Activated naive CD8-positive, alpha-beta T cell treated with anti-CD3 and anti-CD28 coated beads, Interleukin-2, amount 50 U/mL, for 24 hours (primary cell): Measurements from ENCODE around the gene RAB4A.
A peak's percentile ranks its signal among the peaks of the same experiment; 100 is the strongest.

Source experiments
- ATAC-seq: fragments of 150-1000 bp; cut with Tn5 transposase; one replicate; pipeline ENCODE4 v1.10.0; 2021
- DNase-seq: peaks from one replicate; pipeline ENCODE4 v3.0.0; 2021
- H3K27ac Mint-ChIP-seq: one replicate; pipeline ENCODE4 v1.8.0; 2021; ENCODE audit warnings: mild to moderate bottlenecking, mixed read lengths
- H3K27me3 Mint-ChIP-seq: one replicate; pipeline ENCODE4 v1.8.0; 2021; ENCODE audit warnings: mixed read lengths
- H3K36me3 Mint-ChIP-seq: one replicate; pipeline ENCODE4 v1.8.0; 2021; ENCODE audit warnings: low read depth, mixed read lengths
- H3K4me1 Mint-ChIP-seq: one replicate; pipeline ENCODE4 v1.8.0; 2021; ENCODE audit warnings: mixed read lengths
- H3K4me3 Mint-ChIP-seq: one replicate; pipeline ENCODE4 v1.8.0; 2021; ENCODE audit warnings: mild to moderate bottlenecking, moderate library complexity, mixed read lengths
- H3K9me3 Mint-ChIP-seq: one replicate; pipeline ENCODE4 v1.8.0; 2021; ENCODE audit warnings: mixed read lengths

RAB4A gene

GRCh38 chr1:229253151-229253974, 17.5 kb upstream of the RAB4A start:
- no peaks in the 10 kb centered on the region for H3K36me3 Mint-ChIP-seq
- no peaks in the 10 kb centered on the region for H3K9me3 Mint-ChIP-seq
- ATAC-seq (peak; percentile 61), DNase-seq (peak; percentile 21)
- no peaks in the 10 kb centered on the region for H3K27me3 Mint-ChIP-seq
- H3K27ac Mint-ChIP-seq, result peak overlapping the region; percentile 92
- peaks cover 79% of the 10 kb centered on the region for H3K4me1 Mint-ChIP-seq
- peak overlapping the region; percentile 71 for H3K4me3 Mint-ChIP-seq

- Mint-ChIP-seq H3K4me3 (peak overlapping the region; percentile 46), H3K27ac (peak overlapping the region; percentile 72), H3K9me3 (no peaks in the 10 kb centered on the region), H3K36me3 (no peaks in the 10 kb centered on the region), H3K4me1 (peaks cover 70% of the 10 kb centered on the region), H3K27me3 (no peaks in the 10 kb centered on the region)
- DNase-seq (no peak), ATAC-seq (peak; percentile 67)
Measured at GRCh38 chr1:229254910-229255541, 15.9 kb upstream of the RAB4A start.

GRCh38 chr1:229258031-229258756, 12.7 kb upstream of the RAB4A start:
- H3K36me3 Mint-ChIP-seq, result no peaks in the 10 kb centered on the region
- no peak overlapping the region for H3K27ac Mint-ChIP-seq
- H3K4me3 Mint-ChIP-seq, result no peak overlapping the region
- no peak for ATAC-seq
- DNase-seq, result peak; percentile 67
- H3K9me3 Mint-ChIP-seq, result no peaks in the 10 kb centered on the region
- H3K4me1 Mint-ChIP-seq, result peaks cover 42% of the 10 kb centered on the region
- H3K27me3 Mint-ChIP-seq, result no peaks in the 10 kb centered on the region

- Mint-ChIP-seq H3K27ac (no peak overlapping the region), H3K9me3 (no peaks in the 10 kb centered on the region), H3K4me1 (peaks cover 37% of the 10 kb centered on the region), H3K4me3 (no peak overlapping the region), H3K27me3 (no peaks in the 10 kb centered on the region), H3K36me3 (no peaks in the 10 kb centered on the region)
- no peak for ATAC-seq
- no peak for DNase-seq
Measured at GRCh38 chr1:229258757-229259060, 12.2 kb upstream of the RAB4A start.

GRCh38 chr1:229260297-229260696, 10.6 kb upstream of the RAB4A start:
- Mint-ChIP-seq H3K27ac (no peak overlapping the region), H3K4me1 (peaks cover 22% of the 10 kb centered on the region), H3K9me3 (no peaks in the 10 kb centered on the region), H3K4me3 (no peak overlapping the region), H3K27me3 (no peaks in the 10 kb centered on the region), H3K36me3 (no peaks in the 10 kb centered on the region)
- ATAC-seq (no peak), DNase-seq (no peak)

- Mint-ChIP-seq H3K4me3 (no peak overlapping the region), H3K27ac (no peak overlapping the region), H3K36me3 (no peaks in the 10 kb centered on the region), H3K9me3 (peaks cover 4% of the 10 kb centered on the region), H3K27me3 (no peaks in the 10 kb centered on the region), H3K4me1 (peaks cover 15% of the 10 kb centered on the region)
- DNase-seq (no peak), ATAC-seq (no peak)
Measured at GRCh38 chr1:229262239-229262638, 8.7 kb upstream of the RAB4A start.

GRCh38 chr1:229263254-229263653, 7.7 kb upstream of the RAB4A start:
- Mint-ChIP-seq H3K9me3 (peaks cover 4% of the 10 kb centered on the region), H3K27ac (no peak overlapping the region), H3K36me3 (no peaks in the 10 kb centered on the region), H3K27me3 (no peaks in the 10 kb centered on the region), H3K4me3 (no peak overlapping the region), H3K4me1 (peaks cover 11% of the 10 kb centered on the region)
- ATAC-seq, result no peak
- DNase-seq, result no peak

- no peaks in the 10 kb centered on the region for H3K27me3 Mint-ChIP-seq
- peaks cover 4% of the 10 kb centered on the region for H3K9me3 Mint-ChIP-seq
- ATAC-seq, result no peak
- H3K4me3 Mint-ChIP-seq, result no peak overlapping the region
- no peak for DNase-seq
- no peak overlapping the region for H3K27ac Mint-ChIP-seq
- peaks cover 4% of the 10 kb centered on the region for H3K4me1 Mint-ChIP-seq
- no peaks in the 10 kb centered on the region for H3K36me3 Mint-ChIP-seq
Measured at GRCh38 chr1:229264068-229264467, 6.8 kb upstream of the RAB4A start.

- DNase-seq, result no peak
- H3K4me3 Mint-ChIP-seq, result no peak overlapping the region
- peaks cover 4% of the 10 kb centered on the region for H3K4me1 Mint-ChIP-seq
- H3K27ac Mint-ChIP-seq, result no peak overlapping the region
- H3K27me3 Mint-ChIP-seq, result no peaks in the 10 kb centered on the region
- H3K9me3 Mint-ChIP-seq, result peaks cover 4% of the 10 kb centered on the region
- H3K36me3 Mint-ChIP-seq, result no peaks in the 10 kb centered on the region
- ATAC-seq, result no peak
Measured at GRCh38 chr1:229264487-229264886, 6.4 kb upstream of the RAB4A start.

- Mint-ChIP-seq H3K27me3 (no peaks in the 10 kb centered on the region), H3K27ac (no peak overlapping the region), H3K4me1 (peaks cover 6% of the 10 kb centered on the region), H3K9me3 (peaks cover 4% of the 10 kb centered on the region), H3K4me3 (no peak overlapping the region), H3K36me3 (no peaks in the 10 kb centered on the region)
- ATAC-seq (no peak), DNase-seq (no peak)
Measured at GRCh38 chr1:229266274-229266673, 4.6 kb upstream of the RAB4A start.

- Mint-ChIP-seq H3K27ac (peak overlapping the region; percentile 26), H3K4me3 (no peak overlapping the region), H3K4me1 (peaks cover 11% of the 10 kb centered on the region), H3K36me3 (no peaks in the 10 kb centered on the region), H3K9me3 (peaks cover 4% of the 10 kb centered on the region), H3K27me3 (no peaks in the 10 kb centered on the region)
- no peak for DNase-seq
- ATAC-seq, result no peak
Measured at GRCh38 chr1:229266832-229267500, 3.9 kb upstream of the RAB4A start.

GRCh38 chr1:229268505-229268904, 2.4 kb upstream of the RAB4A start:
- DNase-seq (no peak), ATAC-seq (no peak)
- Mint-ChIP-seq H3K4me3 (no peak overlapping the region), H3K9me3 (peaks cover 4% of the 10 kb centered on the region), H3K27ac (no peak overlapping the region), H3K4me1 (peaks cover 25% of the 10 kb centered on the region), H3K36me3 (no peaks in the 10 kb centered on the region), H3K27me3 (no peaks in the 10 kb centered on the region)

GRCh38 chr1:229271448-229272159, 693 bp downstream of the RAB4A start:
- DNase-seq (peak; percentile 48), ATAC-seq (peak; percentile 73)
- Mint-ChIP-seq H3K27me3 (no peaks in the 10 kb centered on the region), H3K9me3 (peaks cover 4% of the 10 kb centered on the region), H3K36me3 (peaks cover 2% of the 10 kb centered on the region), H3K4me3 (peak overlapping the region; percentile 88), H3K27ac (peak overlapping the region; percentile 77), H3K4me1 (peaks cover 35% of the 10 kb centered on the region)
